Testis (tissue), 2 donors: ENCODE data around the gene IFIT3.

Experiments used
- POLR2A ChIP-seq: fragments of 450-650 bp; IDR thresholded peaks from one replicate; pipeline ENCODE4 v1.6.1; 2017; ENCODE audit warnings: antibody characterized with exemption, mild to moderate bottlenecking, moderate library complexity
- TF ChIP-seq, protein P1 (sequence below), 3 experiments: fragments of 450-650 bp in 2 of 3; fragments of 200-600 bp in 1 of 3; sonication (generic) in 1 of 3; IDR thresholded peaks; one replicate each; pipeline ENCODE4 v1.5.1; 2016 to 2019; ENCODE audit warnings: antibody characterized with exemption in 3 of 3, mild to moderate bottlenecking in 2 of 3, moderate library complexity in 1 of 3

DNA sequence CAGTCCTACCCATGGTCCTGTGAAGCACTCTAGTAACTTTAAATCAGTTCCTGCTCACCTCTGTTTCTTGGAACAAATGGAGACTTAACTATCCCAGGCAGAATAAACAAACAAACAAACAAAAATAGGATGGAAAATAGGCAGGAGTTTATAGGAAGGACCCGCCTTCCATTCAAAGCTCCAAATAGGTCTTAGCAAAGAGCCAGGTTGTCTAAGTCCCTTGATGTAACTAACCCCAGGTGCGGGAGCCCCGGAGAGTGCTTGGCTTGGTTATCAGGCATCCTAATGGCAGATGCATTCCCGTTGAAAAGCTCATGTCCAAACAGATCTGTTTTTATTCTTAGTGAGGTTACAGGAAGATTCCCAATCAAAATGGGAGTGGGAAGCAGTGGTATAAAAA is 23.8 kb upstream of the IFIT3 start:
- TF ChIP-seq, protein P1, sequence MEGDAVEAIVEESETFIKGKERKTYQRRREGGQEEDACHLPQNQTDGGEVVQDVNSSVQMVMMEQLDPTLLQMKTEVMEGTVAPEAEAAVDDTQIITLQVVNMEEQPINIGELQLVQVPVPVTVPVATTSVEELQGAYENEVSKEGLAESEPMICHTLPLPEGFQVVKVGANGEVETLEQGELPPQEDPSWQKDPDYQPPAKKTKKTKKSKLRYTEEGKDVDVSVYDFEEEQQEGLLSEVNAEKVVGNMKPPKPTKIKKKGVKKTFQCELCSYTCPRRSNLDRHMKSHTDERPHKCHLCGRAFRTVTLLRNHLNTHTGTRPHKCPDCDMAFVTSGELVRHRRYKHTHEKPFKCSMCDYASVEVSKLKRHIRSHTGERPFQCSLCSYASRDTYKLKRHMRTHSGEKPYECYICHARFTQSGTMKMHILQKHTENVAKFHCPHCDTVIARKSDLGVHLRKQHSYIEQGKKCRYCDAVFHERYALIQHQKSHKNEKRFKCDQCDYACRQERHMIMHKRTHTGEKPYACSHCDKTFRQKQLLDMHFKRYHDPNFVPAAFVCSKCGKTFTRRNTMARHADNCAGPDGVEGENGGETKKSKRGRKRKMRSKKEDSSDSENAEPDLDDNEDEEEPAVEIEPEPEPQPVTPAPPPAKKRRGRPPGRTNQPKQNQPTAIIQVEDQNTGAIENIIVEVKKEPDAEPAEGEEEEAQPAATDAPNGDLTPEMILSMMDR (IDR thresholded peaks at IDR 0.05), result no peak
- no peak for TF ChIP-seq POLR2A
